Fibroblast of skin of right quadriceps (primary cell): ENCODE measurements around the gene COBLL1.

Experiments used
- DNase-seq: peaks from one replicate; pipeline ENCODE4 v3.0.0-alpha.2; 2013

Gene COBLL1

DNA sequence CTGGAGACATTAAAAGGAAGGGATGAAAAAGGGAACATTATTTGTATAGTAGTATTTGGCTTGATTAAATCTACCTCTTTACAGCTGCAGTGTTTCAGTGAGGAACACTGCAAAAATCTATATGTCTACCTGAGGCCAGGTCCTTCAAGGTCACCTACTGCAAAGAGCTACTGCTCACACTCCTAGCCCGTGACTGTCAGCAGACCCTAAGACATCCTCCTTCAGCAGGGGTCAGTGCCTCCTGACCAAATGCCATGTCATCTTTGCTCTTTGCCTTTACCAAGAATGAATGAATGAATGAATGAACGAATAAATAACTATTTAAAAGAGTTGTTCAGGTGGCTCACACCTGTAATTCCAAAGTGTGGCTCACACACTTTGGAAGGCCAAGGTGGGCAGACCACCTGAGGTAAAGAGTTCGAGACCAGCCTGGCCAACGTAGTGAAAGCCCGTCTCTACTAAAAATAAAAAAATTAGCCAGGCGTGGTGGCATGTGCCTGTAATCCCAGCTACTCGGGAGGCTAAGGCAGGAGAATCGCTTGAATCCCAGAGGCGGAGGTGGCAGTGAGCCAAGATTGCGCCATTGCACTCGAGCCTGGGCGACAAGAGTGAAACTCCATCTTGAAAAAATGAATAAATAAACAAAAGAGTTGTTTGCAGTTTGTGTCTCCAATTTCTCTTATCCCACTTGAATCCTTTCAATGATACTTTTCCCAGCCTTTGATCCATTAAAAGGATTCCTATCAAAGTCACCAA, 136.0 kb downstream of the COBLL1 start:
- DNase-seq, result no peak

DNA sequence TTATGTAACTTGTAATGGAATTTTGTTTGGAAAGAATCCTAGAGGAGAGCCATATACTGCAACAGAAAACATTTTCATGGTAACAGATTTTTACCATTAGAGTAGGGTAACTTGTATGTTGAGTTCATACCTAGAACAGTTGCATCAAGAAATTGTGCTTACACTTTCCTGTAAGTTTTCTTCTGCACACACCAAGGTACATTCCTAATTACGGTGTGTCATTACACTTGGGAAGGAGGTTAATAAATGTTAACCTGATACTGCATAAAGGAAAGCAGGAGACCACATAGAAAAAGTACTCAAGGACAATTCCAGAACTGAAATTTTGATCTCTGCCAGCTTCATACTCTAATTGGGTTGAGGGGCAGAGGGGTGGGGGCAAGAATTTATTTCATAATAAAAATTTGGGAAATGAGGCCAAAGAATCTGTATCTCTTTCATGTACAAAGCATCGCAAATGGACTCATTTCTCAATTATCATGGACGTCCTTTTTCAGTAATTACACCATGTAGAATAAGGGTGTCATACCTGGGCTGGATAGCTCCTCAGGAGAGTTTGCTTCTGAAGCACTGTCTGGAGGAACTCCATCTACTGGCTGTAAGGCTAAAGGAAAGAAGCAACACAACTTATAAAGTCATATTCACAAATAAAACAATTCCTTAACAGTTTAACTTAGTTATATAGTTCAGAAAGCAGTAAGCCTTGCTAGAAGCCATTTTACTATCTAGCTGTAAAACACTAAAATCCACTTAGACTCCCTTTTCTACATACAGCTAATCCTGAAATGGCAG, 137.5 kb downstream of the COBLL1 start:
- no peak for DNase-seq

DNA sequence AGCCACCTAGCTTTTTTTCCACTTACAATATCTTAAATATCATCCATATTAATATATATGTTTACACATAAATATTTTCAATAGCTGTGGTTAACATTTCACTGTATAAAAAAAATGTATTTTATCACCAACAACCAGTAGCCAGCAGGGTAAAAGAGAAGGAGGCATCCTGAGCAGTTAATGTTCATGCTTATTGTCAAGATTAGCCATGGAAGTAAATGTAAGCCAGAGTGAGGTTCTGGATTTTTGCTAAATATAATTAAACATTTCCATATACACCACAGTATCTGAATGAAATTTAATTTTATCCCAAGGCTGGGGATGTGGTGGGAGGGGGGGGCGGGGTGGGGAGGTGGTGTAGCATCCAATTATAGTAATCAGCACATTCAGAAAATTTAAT, 140.1 kb downstream of the COBLL1 start:
- no peak for DNase-seq

DNA sequence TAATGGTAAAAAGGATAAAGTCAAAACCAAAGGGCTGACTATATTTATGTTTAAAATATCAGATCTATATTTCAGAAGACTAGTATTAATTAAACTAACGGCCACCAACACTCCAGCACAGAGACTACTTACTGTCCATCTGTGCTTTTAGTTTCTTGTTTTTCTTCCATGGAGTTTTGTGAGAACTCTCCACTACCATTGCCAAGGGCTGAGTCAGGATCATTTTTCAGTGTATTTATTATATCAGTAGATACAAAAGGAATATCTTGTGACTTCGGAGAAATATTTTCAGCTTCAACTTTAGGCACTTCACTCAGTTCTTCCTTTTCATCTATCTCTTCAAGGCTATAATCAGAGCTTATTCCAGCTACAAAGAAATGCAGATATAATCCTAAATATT, 141.2 kb downstream of the COBLL1 start:
- no peak for DNase-seq

DNA sequence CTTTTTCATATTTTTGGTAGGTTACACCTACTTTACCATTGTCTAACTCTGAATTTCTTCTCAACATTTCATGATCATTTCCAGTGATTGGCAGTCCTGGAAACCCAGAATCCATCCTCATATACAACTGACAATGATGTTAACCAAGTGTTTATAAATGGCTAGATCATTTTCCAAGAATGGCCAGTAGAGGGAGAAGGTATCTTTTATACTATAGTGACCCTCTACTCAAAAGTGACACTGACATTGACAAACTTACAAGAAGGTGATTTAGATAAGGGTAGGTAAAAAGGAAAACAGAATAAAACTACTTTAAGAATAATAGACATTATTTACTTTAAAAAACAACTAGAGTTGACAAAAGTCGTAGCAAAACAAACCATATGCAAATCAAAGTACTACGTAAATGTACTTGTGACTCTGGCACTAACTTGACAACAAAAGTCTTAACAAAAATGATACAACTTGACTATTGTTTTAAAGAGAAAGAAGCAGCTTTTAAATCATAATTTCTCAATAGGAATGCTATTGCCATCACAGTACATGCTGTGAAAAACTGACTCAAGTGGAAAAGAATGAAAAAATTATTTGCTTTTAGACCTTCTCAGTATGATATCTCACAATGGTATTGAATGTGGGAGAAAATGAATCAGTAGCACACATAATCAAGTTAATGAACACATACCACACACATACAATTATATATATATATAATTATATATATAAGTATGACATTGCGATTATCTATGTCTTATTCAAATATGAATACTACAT, 143.7 kb downstream of the COBLL1 start:
- DNase-seq, result no peak

DNA sequence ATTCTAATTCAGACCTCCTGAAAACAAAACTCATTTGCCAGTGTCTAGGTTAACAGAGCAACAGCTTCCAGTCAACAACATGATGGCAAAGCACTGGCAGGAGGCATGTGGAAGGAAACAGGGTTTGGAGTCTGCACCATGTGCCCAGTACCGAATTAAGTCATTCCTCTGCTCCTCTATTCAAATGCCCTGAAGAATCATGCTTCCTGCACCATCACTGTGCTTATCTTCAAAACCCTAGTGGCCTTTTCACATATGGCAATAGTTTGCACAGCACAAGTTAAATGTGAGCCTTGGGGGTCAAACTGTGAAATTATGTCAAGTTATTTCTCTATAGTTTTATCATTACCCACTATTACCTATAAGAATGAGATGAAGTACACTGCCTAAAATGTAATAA, 145.0 kb downstream of the COBLL1 start:
- no peak for DNase-seq

DNA sequence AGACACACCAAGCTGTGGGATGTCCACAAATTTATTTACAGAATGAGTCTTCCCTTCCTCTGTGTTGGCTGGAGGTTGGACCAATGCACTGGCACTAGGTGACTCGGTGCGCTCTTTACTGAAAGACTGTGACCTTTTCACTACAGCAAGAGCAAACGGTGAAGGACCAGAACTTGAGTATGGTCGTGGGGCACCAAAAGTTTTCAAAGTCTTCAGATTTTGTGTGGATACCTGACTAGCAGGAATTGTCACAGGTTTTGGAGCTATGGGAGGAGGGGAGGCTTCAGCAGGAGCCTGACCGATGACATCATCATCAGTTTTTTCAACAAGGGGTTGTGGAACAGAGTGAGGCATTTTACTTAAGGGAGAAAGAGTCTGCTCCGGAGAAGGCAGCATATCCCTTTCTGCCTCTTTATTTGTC, 147.3 kb downstream of the COBLL1 start:
- no peak for DNase-seq

DNA sequence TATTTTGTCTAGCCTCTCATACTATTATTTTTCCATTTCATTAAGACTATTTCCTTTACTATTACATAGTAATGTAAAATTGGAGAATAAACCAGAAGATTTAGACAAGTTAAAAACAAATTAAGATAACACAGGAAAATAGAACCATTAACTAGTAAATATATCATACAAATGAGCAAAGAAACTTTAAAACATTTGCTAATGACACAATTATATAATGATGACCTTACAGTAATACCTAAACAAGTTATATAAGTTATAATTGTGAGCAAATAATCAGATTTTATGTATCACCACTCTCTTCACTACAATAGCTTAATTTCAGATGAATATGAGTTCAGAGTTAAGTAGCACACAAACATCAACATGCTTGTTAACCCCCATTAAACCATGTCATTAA, 147.8 kb downstream of the COBLL1 start:
- DNase-seq, result no peak

DNA sequence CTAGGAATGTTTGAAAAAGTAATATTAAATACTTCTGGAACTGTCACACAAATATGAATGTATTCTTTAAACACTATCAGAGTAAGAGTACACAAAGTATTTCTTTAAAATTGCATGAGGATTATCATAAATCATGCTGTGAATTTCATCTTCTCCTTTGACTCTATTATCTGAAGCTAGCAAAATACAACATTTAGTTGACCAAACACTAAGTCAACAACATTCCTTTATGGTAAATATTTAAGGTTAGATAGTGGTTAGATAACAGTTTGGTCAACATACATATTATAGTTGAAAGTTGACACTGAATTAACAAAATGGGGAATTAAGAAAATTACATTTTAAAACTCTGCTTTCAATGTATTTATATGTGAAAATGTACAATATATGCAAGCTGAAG, 148.2 kb downstream of the COBLL1 start:
- DNase-seq, result no peak

DNA sequence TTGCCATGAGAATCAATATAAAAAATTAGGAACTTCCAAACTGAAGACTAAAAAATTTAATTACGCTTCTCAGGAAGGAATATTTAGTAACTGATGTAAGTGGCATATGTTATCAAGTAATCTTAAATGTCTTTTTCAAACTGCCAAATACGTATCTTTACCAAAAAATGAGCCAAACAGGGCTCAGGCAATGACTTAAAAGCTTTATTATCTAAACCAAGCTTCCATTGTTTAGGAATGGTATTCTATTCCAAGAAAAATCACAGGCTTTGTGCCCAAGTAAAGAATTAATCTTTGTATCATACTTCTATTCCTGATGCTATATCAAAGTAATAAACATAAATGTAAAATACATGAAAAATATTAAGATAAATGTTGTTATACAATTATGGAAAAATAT, 148.7 kb downstream of the COBLL1 start:
- no peak for DNase-seq

DNA sequence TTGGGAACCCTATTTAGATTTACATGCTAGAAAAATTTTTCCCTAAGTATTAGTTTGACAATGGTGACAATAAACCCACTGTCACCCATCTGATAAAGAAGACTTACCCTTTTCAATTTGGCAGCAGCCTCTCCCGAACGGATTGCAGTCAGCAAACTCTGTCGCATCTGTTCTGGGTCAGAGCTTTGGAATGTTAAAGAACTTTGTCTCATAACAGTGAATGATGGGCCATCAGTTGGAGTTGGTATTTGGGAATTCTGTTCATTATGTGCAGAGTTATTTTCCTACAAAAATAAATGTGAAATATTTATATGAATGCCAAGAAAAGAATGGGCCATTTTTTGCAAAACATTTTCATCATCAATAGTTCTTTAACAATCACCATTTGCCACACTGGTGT, 149.5 kb downstream of the COBLL1 start:
- peak; percentile 36 for DNase-seq

DNA sequence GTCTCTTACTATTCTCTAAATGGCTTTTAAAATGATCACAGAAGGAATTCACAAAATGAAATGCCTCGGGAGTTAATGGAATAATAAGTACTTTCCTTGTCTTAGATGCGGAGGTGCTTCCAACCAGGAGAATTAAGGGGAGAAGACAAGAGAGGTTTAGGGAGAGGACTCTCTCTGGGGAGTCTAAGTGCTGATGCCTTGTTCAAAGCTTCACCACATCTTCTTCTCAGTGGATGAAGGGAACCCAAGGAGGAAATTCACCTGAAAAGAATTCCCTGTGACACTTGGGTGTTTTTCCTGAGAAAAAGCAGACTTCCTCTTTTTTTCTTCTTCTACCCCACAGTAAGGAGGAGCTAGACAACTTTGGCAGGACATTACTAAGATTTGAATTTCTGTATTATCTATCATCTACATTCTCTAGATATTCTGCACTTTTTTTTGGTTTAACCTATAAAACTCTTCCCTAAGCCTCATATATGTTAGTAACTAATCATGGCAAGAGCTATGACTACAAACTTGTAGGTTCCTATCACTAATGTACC, 150.2 kb downstream of the COBLL1 start:
- no peak for DNase-seq

DNA sequence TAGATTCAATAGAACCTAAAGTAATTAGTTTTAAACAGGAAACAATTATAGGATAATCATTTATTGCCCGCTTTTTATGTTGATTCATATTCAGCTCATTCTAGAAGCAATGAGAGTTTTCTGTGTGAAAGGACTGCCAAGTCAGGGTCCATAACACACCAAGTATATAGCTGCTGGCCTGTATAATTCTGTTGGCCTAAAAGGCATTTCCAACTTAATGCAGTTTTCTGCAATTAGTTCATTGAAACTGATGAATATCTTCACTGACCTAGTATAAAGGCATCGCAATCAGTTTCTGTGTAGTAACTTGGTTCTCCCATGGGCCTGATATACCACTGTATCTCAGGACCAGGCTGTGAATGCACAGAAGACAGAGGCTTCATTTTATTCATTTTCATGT, 151.3 kb downstream of the COBLL1 start:
- DNase-seq, result no peak

DNA sequence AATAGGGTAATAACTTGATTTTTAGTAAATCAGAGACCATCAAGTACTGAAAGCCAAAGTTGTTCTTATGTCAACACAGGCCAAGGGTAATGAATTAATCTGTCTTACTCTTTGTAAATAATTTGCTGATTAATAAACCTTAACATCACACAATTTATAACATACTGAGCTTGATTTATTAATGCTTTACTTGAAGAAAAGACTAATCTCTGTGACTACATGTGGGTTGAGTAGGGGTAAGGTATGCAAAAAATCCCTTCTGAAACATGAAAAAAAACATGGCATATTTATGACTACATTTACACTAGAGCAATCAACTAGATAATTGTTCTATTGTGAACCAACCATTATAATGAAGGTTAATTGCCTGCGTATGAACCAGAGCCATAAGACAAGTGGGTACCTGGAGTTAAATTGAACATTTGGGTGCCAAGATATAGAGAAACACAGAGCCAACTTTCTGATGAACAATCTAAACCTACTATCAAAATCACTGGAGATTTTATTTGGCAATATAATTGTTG, 152.7 kb downstream of the COBLL1 start:
- DNase-seq, result no peak

DNA sequence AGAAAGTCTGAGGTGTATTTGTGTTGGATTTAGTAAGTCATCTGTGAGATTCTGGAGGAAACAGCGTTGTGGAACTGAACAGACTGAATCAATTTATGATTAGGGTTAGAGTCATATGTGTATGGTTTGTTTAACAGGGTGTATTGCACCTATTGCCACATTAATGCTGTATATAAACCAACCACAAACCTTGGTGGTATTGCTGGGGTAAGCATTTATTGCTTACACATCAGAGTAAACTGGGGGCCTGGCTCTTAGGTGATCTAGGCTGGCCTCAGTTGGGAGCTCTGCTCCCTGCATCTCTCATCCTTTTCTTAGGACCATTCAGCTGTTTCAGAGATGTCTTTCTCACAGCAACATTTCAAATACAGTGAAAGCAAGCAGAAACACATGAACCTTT, 160.6 kb downstream of the COBLL1 start:
- DNase-seq, result no peak

DNA sequence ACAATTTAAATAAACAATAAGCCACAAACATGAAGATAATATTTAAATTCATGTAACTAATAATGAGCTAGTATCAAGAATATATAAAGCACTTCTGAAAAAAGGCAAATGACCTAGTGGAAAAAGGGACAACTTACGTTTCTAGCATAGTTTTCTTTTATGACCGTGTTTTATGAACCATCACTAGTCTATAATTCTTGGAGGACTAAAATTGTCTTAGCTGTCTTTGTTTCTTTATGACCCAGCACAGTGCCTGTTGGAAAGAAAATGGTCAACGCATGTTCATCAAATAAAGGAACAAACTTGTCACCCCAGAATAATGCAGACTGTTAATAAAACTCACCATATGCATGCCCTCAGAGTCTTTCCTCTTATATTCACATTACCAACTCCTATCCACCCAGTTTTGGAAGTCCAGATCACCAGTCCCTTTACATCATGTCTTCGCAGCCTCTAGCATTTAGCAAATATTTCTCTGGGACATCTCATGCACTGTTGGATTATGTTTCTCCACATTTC, 162.9 kb downstream of the COBLL1 start:
- DNase-seq, result no peak

DNA sequence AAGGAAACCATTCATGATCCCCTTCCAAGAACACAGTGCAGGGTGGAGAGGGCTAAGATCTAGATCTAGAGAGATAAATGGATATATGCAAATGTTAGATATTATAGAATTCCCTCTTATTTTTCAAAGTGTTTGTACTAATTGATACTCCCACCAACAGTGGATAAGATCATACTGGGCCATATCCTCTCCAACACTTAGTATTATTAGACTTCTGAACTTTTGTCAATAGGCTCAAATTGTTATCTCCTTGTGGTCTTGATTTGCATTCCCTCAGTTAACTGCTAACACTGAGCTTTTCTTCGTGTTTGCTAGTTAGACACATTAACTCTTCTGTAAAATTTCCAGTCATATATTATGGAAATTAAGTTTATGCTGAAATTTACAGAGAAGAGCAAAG, 163.9 kb downstream of the COBLL1 start:
- DNase-seq, result no peak

DNA sequence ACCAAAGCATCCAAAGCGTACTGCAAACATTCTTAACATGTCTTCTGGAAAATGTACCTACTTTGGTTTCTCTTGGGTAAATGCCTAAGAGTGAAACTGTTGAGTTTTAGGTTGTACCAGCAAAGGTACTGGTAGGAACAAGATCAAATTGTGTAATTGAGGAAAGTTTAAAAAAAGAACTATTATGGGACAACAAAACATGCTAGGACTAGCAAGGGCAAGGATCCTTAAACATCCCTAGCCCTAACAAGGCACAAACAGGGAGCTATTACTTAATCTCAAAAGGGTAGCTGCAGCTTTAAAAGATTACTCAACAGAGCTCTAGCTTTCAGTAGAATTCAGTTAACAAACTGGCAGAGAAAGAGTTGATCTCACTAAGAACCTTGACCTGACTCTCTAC, 164.4 kb downstream of the COBLL1 start:
- DNase-seq, result no peak

DNA sequence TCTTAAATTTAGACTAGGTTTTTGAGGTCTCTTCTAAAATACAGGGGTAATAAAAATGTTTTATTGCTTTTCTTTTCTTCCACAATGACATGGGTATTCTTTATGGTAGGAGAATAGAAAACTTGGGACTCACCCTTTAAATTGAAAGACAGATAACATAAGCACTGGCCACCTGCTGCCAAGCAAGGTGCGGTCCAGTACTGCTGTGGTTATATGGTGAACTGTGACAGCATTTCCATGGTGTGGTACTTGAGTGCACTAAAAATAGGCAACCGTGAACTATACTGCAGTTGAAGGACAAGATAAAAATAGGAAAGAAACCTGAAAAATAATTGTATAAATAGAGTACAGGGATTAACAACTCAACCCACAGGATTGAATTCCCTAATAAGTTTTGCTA, 165.9 kb downstream of the COBLL1 start:
- no peak for DNase-seq

DNA sequence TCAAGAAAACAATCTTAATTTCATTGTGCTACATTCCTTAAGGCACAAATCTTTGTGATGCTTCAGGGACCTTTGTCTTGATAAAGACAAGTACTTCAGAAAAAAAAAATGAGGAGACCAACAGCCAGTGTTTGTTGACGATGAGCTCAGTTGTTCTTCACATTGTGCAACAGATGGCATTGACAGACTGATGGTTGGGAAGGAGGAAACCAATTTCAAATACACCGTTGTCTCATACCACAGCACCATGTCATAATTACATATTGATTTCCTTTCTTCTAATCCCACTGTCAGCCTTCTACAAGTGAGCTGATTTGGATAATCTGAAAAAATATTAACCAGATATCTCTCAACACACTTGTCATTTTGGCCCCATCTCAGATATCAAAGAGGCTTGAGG, 166.6 kb downstream of the COBLL1 start:
- no peak for DNase-seq

DNA sequence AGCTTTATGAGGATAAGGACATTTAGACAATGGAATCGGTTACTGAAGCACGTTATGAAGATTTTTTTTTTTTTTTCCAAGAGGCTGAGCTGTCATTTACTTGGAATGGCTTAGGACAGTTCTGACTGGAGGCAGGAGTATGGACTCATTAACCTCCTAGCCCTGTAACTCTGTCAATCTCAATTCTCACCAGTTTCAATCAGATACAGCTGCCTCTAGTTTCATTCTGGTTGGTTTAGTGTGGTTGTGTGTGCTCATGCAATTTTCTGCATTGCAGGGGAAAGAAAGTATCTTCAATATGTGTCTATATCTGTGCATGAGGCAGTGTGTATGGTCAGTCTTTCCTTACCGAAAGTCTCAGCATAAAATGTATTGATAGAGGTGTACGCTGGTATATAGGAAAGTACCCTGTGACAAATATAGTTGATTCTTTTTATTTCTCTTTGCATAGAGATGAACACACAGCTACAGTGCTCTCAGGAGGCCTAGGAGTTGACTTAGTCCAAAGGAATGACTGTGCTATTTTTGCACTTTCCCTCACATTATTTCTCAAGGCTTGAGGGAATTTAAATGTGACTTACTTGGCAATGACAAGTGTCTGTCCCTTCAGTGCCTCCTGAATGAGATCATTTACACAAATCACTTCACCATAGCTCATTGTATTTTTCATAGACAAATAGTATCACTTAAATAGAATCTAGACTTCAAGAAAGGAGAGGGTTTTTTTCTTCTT, 169.8 kb downstream of the COBLL1 start:
- DNase-seq, result no peak

DNA sequence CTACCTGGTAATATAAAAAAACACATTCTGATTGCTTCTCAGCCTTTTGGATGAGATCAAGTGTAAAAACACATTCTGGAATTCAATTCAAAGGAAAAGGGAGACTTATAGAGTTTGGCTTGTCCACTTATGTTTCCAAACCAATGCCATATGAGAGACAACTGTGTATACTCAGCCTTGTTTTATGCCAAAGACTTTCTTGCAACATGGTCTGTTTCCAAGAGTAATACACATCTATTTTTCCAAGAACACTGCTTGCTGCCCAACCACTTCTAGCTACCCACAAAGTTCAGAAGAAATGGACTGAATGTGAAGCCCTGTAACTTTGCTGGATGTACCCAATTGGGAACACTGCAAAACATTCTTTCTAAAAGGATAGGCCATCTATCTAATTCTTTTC, 172.3 kb downstream of the COBLL1 start:
- DNase-seq, result no peak
